H1 (cell line): ENCODE results near the gene FOXL3. TPM values are rescaled to one million over a fixed set of nuclear protein-coding genes. Genes with fewer than 3 reads are reported as not detected.

Experiments used
- CTCF ChIA-PET: fragments of 300-600 bp; sonication (Branson Sonifier 250); formaldehyde crosslinking; loops from one replicate; lab custom pipeline; 2021; ENCODE audit not compliant: partially characterized antibody; lab: Charles Lee
- POLR2A ChIA-PET: fragments of 300-600 bp; sonication (Branson Sonifier 250); formaldehyde crosslinking; loops from one replicate; lab custom pipeline; 2021; ENCODE audit warnings: inconsistent platforms; ENCODE audit not compliant: partially characterized antibody; lab: Charles Lee
- DNase-seq, 2 experiments: peaks; one replicate each; pipeline versions ENCODE4 v3.0.0 to v3.0.0-alpha.2; 2010 to 2022; ENCODE audit warnings: low spot score in 2 of 2, low read depth in 1 of 2, mixed read lengths in 1 of 2
- FAIRE-seq: peaks from 2 replicates; lab custom pipeline; 2011; peaks lifted over from hg19 to GRCh38; lab: Jason Lieb, UNC
- H2AFZ ChIP-seq: 2 replicates; pipeline ENCODE4 v1.8.1; 2012; ENCODE audit warnings: low read length, inconsistent platforms
- H2AK5ac ChIP-seq: 2 replicates; pipeline ENCODE4 v1.6.1; 2013; ENCODE audit warnings: low read depth, low read length
- H2BK120ac ChIP-seq: replicated peaks from 2 replicates; pipeline ENCODE3; 2013; ENCODE audit warnings: low read depth, low read length, inconsistent platforms
- H2BK12ac ChIP-seq: 2 replicates; pipeline ENCODE4 v1.6.1; 2013; ENCODE audit warnings: low read depth, low read length
- H2BK15ac ChIP-seq: 2 replicates; pipeline ENCODE4 v1.6.1; 2013; ENCODE audit warnings: low read length
- H2BK20ac ChIP-seq: 2 replicates; pipeline ENCODE4 v1.6.1; 2013; ENCODE audit warnings: low read length
- H2BK5ac ChIP-seq: 2 replicates; pipeline ENCODE4 v1.6.1; 2013; ENCODE audit warnings: low read depth, low read length
- H3K14ac ChIP-seq: 2 replicates; pipeline ENCODE4 v1.6.1; 2013; ENCODE audit warnings: inconsistent platforms; ENCODE audit not compliant: insufficient read length
- H3K18ac ChIP-seq: 2 replicates; pipeline ENCODE4 v1.6.1; 2013; ENCODE audit warnings: low read length; ENCODE audit errors: extremely low read depth
- H3K23ac ChIP-seq: 2 replicates; pipeline ENCODE4 v1.6.1; 2013; ENCODE audit warnings: inconsistent platforms; ENCODE audit not compliant: insufficient read length
- H3K23me2 ChIP-seq: 2 replicates; pipeline ENCODE4 v1.6.1; 2013; ENCODE audit warnings: low read depth, low read length
- H3K27ac ChIP-seq: 2 replicates; pipeline ENCODE4 v1.6.1; 2011; ENCODE audit warnings: low read depth, low read length, inconsistent platforms
- H3K27me3 ChIP-seq, 4 experiments: replicated peaks in 1 of 4; 1 replicate in 1 of 4; 2 replicates in 3 of 4; pipeline versions ENCODE4 v1.6.1 to v1.8.1; 2011 to 2013; ENCODE audit warnings: low read length in 3 of 4, mild to moderate bottlenecking in 3 of 4, inconsistent platforms in 2 of 4, mixed read lengths in 2 of 4, moderate library complexity in 1 of 4; ENCODE audit not compliant: control insufficient read depth in 3 of 4, insufficient read depth in 3 of 4; ENCODE audit errors: extremely low read depth in 1 of 4
- H3K36me3 ChIP-seq, 4 experiments: 2 replicates each; pipeline versions ENCODE4 v1.6.1 to v1.8.1; 2011 to 2013; ENCODE audit warnings: mild to moderate bottlenecking in 4 of 4, low read length in 3 of 4, moderate library complexity in 2 of 4, control low read depth in 1 of 4, inconsistent platforms in 1 of 4; ENCODE audit not compliant: insufficient read depth in 4 of 4, control insufficient read depth in 2 of 4
- H3K4ac ChIP-seq: replicated peaks from 2 replicates; pipeline ENCODE3; 2013; ENCODE audit warnings: low read length, low read depth, mixed read lengths, inconsistent platforms; ENCODE audit not compliant: insufficient read length
- H3K4me1 ChIP-seq, 4 experiments: replicated peaks in 1 of 4; 1 replicate in 1 of 4; 2 replicates in 3 of 4; pipeline versions ENCODE4 v1.6.1 to v1.8.1; 2011 to 2013; ENCODE audit warnings: low read length in 3 of 4, inconsistent platforms in 2 of 4, mixed read lengths in 1 of 4; ENCODE audit not compliant: insufficient read depth in 4 of 4, control insufficient read depth in 3 of 4
- H3K4me2 ChIP-seq, 2 experiments: 2 replicates each; pipeline versions ENCODE4 v1.6.1 to v1.8.1; 2011 to 2013; ENCODE audit warnings: low read depth in 2 of 2, low read length in 2 of 2, control low read depth in 1 of 2, inconsistent platforms in 1 of 2, mild to moderate bottlenecking in 1 of 2; ENCODE audit not compliant: insufficient read depth in 1 of 2
- H3K4me3 ChIP-seq, 4 experiments: fragments of 200-600, 300-600 bp in 1 of 4; sonication (generic), shearing (Covaris generic), sonication (Bioruptor Twin) in 1 of 4; 2 replicates each; pipeline versions ENCODE4 v1.5.1 to v1.8.1; 2011 to 2016; ENCODE audit warnings: low read length in 4 of 4, low read depth in 3 of 4, control low read depth in 2 of 4, inconsistent platforms in 2 of 4, mild to moderate bottlenecking in 2 of 4, mixed read lengths in 1 of 4, moderate library complexity in 1 of 4; ENCODE audit not compliant: insufficient read depth in 2 of 4; ENCODE audit errors: extremely low read depth in 1 of 4
- H3K56ac ChIP-seq: replicated peaks from 2 replicates; pipeline ENCODE3; 2013; ENCODE audit warnings: low read depth, mild to moderate bottlenecking, mixed read lengths, low read length, inconsistent platforms; ENCODE audit not compliant: insufficient read length
- H3K79me1 ChIP-seq: 2 replicates; pipeline ENCODE4 v1.6.1; 2013; ENCODE audit warnings: low read depth, low read length, control low read depth
- H3K79me2 ChIP-seq, 2 experiments: 2 replicates each; pipeline versions ENCODE4 v1.6.1 to v1.8.1; 2012 to 2013; ENCODE audit warnings: low read length in 2 of 2, mild to moderate bottlenecking in 2 of 2, inconsistent platforms in 1 of 2; ENCODE audit not compliant: insufficient read depth in 2 of 2, control insufficient read depth in 1 of 2
- H3K9ac ChIP-seq, 4 experiments: replicated peaks in 1 of 4; 1 replicate in 1 of 4; 2 replicates in 3 of 4; pipeline versions ENCODE4 v1.6.1 to v1.8.1; 2011 to 2013; ENCODE audit warnings: low read depth in 3 of 4, low read length in 3 of 4, control low read depth in 2 of 4, mild to moderate bottlenecking in 2 of 4, moderate library complexity in 2 of 4, inconsistent platforms in 1 of 4; ENCODE audit errors: extremely low read depth in 1 of 4
- H3K9me3 ChIP-seq, 2 experiments: 2 replicates each; pipeline versions ENCODE4 v1.6.1 to v1.8.1; 2012 to 2013; ENCODE audit warnings: mild to moderate bottlenecking in 2 of 2, moderate library complexity in 2 of 2, control low read depth in 1 of 2, inconsistent platforms in 1 of 2, low read depth in 1 of 2, low read length in 1 of 2, mixed read lengths in 1 of 2; ENCODE audit not compliant: insufficient read depth in 2 of 2
- H4K20me1 ChIP-seq, 2 experiments: replicated peaks in 1 of 2; 2 replicates each; pipeline versions ENCODE3 to v1.8.1; 2011 to 2013; ENCODE audit warnings: inconsistent platforms in 2 of 2, low read length in 2 of 2, mild to moderate bottlenecking in 1 of 2; ENCODE audit not compliant: insufficient read depth in 2 of 2, control insufficient read depth in 1 of 2
- H4K5ac ChIP-seq: 2 replicates; pipeline ENCODE4 v1.6.1; 2013; ENCODE audit warnings: low read length, low read depth, mixed read lengths, inconsistent platforms; ENCODE audit not compliant: insufficient read length
- H4K8ac ChIP-seq: 2 replicates; pipeline ENCODE4 v1.8.0; 2013; ENCODE audit warnings: mild to moderate bottlenecking, moderate library complexity, low read length, inconsistent platforms; ENCODE audit not compliant: insufficient read depth; ENCODE audit errors: extremely low read depth
- H4K91ac ChIP-seq: replicated peaks from 2 replicates; pipeline ENCODE3; 2013; ENCODE audit warnings: low read length, mixed read lengths, inconsistent platforms; ENCODE audit not compliant: insufficient read length
- BACH1 ChIP-seq: IDR thresholded peaks from 2 replicates; pipeline ENCODE4 v1.6.1; 2012; ENCODE audit warnings: low read length, improper control_type of control experiment
- CTCF ChIP-seq, 3 experiments: IDR thresholded peaks; 1 replicate in 2 of 3; 2 replicates in 1 of 3; pipeline versions ENCODE4 v1.5.1 to v1.6.1; 2011; ENCODE audit warnings: low read length in 3 of 3, mild to moderate bottlenecking in 3 of 3, inconsistent platforms in 2 of 3, low read depth in 1 of 3, moderate library complexity in 1 of 3; ENCODE audit not compliant: insufficient read depth in 1 of 3; ENCODE audit errors: control extremely low read depth in 1 of 3
- GTF2F1 ChIP-seq: IDR thresholded peaks from 2 replicates; pipeline ENCODE4 v1.6.1; 2012; ENCODE audit warnings: low read depth, low read length, improper control_type of control experiment, borderline replicate concordance
- HDAC2 ChIP-seq, 2 experiments: fragments of 300-600 bp in 1 of 2; sonication (generic) in 1 of 2; IDR thresholded peaks; 2 replicates each; pipeline ENCODE4 v1.6.1; 2011 to 2012; ENCODE audit warnings: low read depth in 2 of 2, low read length in 2 of 2, mild to moderate bottlenecking in 2 of 2, moderate library complexity in 2 of 2, borderline replicate concordance in 1 of 2, inconsistent platforms in 1 of 2
- JUN ChIP-seq: IDR thresholded peaks from 2 replicates; pipeline ENCODE4 v1.6.1; 2011; ENCODE audit warnings: low read depth, mild to moderate bottlenecking, improper control_type of control experiment, low read length
- KDM4A ChIP-seq: IDR thresholded peaks from one replicate; pipeline ENCODE4 v1.7.1; 2012; ENCODE audit warnings: low read depth, mild to moderate bottlenecking, moderate library complexity, low read length, inconsistent platforms; ENCODE audit not compliant: severe bottlenecking
- PHF8 ChIP-seq: fragments of 200-600 bp; sonication (generic); conservative IDR thresholded peaks from 2 replicates; pipeline ENCODE4 v1.7.1; 2012; ENCODE audit warnings: low read depth, mild to moderate bottlenecking, inconsistent platforms, low read length, moderate library complexity
- SIRT6 ChIP-seq: IDR thresholded peaks from one replicate; pipeline ENCODE4 v1.7.1; 2012; ENCODE audit warnings: low read length, inconsistent platforms
- YY1 ChIP-seq: IDR thresholded peaks from 2 replicates; pipeline ENCODE4 v1.6.1; 2011; ENCODE audit warnings: low read depth, mild to moderate bottlenecking, low read length
- WGBS, 2 experiments: shearing (Covaris generic) in 1 of 2; methylation state at CpG; one replicate each; pipeline versions ENCODE4 v1.1.6 to v1.1.7; 2013 to 2015; ENCODE audit warnings: low lambda C conversion rate in 2 of 2, mixed read lengths in 2 of 2, inconsistent platforms in 1 of 2, low coverage in 1 of 2, missing lambda C conversion rate in 1 of 2; ENCODE audit not compliant: insufficient replicate concordance in 2 of 2, insufficient coverage in 1 of 2, insufficient read length in 1 of 2; ENCODE audit errors: extremely low coverage in 1 of 2, missing lambda C conversion rate in 1 of 2; 5-methylcytosine and 5-hydroxymethylcytosine counted together
- polyA plus RNA-seq, 7 experiments: library from polyadenylated mRNA; depleted of rRNA in 3 of 7; stranded (reverse) in 5 of 7; unstranded in 2 of 7; fragments of >200 nt in 5 of 7; fragments of 200-250 nt in 2 of 7; gene quantifications; 1 replicate in 5 of 7; 2 replicates in 1 of 7; 4 replicates in 1 of 7; pipeline versions ENCODE4 v1.2.1 to v1.2.3, GENCODE V29; 2011 to 2013; ENCODE audit warnings: missing spikeins in 2 of 7, mixed read lengths in 2 of 7
- total RNA-seq: library from RNA; stranded (reverse); fragmentation: NEBNext Ultra II Directional; extraction: Animal tissue kit (Norgen Biotek cat#: 25700); gene quantifications from 2 replicates; pipeline ENCODE4 v1.2.1, GENCODE V29; 2021

FOXL3 gene
- total and polyA plus RNA-seq, 2 of the 8 experiments (the other 6 are each of a cell fraction or from before 2014, with no cell fraction given): not detected

DNA sequence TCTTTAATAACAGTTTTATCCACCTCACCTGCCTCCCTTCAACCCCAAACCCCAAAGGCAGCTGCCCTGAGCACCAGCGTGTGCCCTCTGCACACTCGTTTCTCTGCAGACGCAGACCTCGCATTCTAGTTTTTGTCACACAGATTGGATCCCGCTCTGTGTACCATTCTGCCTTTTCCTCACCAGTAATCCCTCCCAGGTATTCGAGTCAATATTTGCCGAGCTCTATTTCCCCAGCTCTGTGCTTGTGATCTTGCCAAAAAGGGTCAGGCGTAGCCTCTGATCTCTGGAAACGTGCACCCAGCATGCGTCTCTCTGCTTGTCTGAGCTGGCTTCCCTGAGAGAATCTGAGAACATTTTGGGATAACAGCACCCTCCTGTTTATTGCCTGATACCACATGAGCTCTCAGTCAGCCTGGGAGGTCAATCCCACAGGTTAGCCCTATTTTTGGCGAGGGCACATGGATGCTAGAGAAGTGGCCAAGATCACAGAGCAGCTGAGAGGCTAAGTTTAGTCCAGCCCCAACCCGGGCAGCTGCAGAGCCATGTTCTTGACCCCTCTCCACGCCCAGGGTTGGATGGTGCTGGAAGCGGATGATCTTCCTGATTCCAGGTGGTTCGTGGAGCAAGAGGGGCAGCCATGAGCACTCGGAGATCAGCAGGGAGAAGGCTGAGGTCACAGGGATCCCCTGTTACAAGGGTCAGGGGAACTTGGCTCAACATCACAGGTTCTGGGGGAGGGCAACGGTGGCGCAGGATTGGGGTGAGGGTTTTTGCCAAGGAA, 29.1 kb downstream of the FOXL3 start:
- Histone ChIP-seq H3K9ac (no peak overlapping the region), H3K27ac (no peak overlapping the region), H3K79me2 (no peaks in the 10 kb centered on the region), H3K4me1 (peaks cover 0 to 6% (median 1%) of the 10 kb centered on the region in 4 experiments; a peak in 4 of 7 replicates), H2BK120ac (no peak overlapping the region), H3K4me3 (no peak overlapping the region), H2BK12ac (peak overlapping the region; percentile 3; the same call in 1 of the 2 replicates), H2BK20ac (no peak overlapping the region), H4K8ac (no peak overlapping the region), H3K56ac (no peak overlapping the region), H3K4ac (no peak overlapping the region), H3K27me3 (peaks cover 0 to 2% (median under 1%) of the 10 kb centered on the region in 4 experiments; a peak in 1 of 7 replicates), H2AFZ (no peak overlapping the region), H3K9me3 (peaks cover 0 to 2% of the 10 kb centered on the region in 2 experiments; a peak in 1 of 4 replicates), H4K91ac (no peak overlapping the region), H3K79me1 (no peaks in the 10 kb centered on the region), H4K20me1 (no peaks in the 10 kb centered on the region), H3K4me2 (no peak overlapping the region), H2BK5ac (no peak overlapping the region), H4K5ac (no peak overlapping the region), H3K36me3 (no peaks in the 10 kb centered on the region), H2AK5ac (no peak overlapping the region), H2BK15ac (no peak overlapping the region), H3K18ac (no peak overlapping the region), H3K14ac (no peak overlapping the region), H3K23me2 (no peaks in the 10 kb centered on the region; the same call in 1 of the 2 replicates), H3K23ac (no peak overlapping the region)
- 84% methylated on average over 18 of the region's 18 CpGs; no CpG with 5 or more reads in 1 of the 2 experiments for WGBS, 2 experiments
- POLR2A ChIA-PET: no interaction called here
- no peak for FAIRE-seq
- CTCF ChIA-PET: interaction anchor here (0.7 to 2.4 kb wide), 9 partner anchors 8 to 467 kb away, joined by 3 to 6 read pairs (median 3); no protein-coding TSS in a partner anchor
- no peak for DNase-seq
- TF ChIP-seq CTCF (IDR thresholded peaks at IDR 0.05; ENCODE audit: control extremely low read depth in 1 of 3, insufficient read depth in 1 of 3, low read depth in 1 of 3, low read length in 3 of 3) (no peak), SIRT6 (no peak), YY1 (no peak), BACH1 (no peak), GTF2F1 (no peak), KDM4A (no peak), JUN (no peak), HDAC2 (IDR thresholded peaks at IDR 0.05; ENCODE audit: borderline replicate concordance in 1 of 2, low read depth in 2 of 2, low read length in 2 of 2) (no peak), PHF8 (no peak)
